ENCODE results near the gene C1QA.

The C1QA gene

DNA sequence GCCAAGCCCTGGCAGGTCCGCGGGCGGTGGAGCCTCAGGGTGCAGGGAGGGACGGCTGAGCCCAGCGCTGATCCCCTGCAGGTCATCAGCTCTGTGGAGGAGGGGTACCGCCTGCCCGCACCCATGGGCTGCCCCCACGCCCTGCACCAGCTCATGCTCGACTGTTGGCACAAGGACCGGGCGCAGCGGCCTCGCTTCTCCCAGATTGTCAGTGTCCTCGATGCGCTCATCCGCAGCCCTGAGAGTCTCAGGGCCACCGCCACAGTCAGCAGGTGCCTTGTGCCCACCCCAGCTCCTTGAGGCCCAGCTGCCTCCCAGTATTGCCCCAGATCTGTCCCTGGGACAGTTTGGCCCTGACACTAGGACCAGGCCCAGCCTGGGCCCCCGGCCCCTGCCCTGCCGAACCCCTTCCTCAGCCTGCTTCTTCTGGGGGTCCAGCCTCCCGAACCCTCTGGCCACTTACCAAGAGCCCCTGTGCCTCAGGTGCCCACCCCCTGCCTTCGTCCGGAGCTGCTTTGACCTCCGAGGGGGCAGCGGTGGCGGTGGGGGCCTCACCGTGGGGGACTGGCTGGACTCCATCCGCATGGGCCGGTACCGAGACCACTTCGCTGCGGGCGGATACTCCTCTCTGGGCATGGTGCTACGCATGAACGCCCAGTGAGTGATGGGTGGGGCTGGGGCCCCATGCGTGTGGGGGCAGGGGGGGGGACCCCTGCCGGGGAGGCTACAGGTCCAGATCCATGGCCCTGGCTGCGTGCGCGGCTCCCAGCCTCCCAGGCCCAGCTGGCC is 35.4 kb upstream of the C1QA start:
- in situ Hi-C loops (cut with HindIII; ENCODE audit: low sequenced_read_pairs): no loop called here
- TF ChIP-seq, protein P1, sequence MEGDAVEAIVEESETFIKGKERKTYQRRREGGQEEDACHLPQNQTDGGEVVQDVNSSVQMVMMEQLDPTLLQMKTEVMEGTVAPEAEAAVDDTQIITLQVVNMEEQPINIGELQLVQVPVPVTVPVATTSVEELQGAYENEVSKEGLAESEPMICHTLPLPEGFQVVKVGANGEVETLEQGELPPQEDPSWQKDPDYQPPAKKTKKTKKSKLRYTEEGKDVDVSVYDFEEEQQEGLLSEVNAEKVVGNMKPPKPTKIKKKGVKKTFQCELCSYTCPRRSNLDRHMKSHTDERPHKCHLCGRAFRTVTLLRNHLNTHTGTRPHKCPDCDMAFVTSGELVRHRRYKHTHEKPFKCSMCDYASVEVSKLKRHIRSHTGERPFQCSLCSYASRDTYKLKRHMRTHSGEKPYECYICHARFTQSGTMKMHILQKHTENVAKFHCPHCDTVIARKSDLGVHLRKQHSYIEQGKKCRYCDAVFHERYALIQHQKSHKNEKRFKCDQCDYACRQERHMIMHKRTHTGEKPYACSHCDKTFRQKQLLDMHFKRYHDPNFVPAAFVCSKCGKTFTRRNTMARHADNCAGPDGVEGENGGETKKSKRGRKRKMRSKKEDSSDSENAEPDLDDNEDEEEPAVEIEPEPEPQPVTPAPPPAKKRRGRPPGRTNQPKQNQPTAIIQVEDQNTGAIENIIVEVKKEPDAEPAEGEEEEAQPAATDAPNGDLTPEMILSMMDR (IDR thresholded peaks at IDR 0.05; ENCODE audit: low read depth, low read length, missing control alignments): no peak

DNA sequence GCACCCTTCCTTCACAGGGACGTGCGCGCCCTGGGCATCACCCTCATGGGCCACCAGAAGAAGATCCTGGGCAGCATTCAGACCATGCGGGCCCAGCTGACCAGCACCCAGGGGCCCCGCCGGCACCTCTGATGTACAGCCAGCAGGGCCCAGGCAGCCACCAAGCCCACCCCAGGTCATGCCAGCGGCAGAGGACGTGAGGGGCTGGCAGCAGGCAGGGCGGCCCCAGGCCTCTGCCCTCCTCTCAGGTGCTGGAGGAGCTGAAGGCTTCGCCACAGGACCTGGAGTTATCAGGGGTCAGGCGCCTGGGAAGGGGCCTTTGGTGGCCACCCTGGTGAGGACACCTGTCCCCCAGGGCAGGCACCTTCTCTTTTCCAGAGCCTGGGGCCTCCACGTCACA is 34.8 kb upstream of the C1QA start:
- DNase-seq (ENCODE audit: low read depth): no peak
- TF ChIP-seq, protein P1 (IDR thresholded peaks at IDR 0.05; ENCODE audit: low read depth, low read length, missing control alignments): no peak
- in situ Hi-C loops (cut with HindIII; ENCODE audit: low sequenced_read_pairs): no loop called here
- H3K4me3 ChIP-seq (ENCODE audit: low read depth, low read length): no peak overlapping the region

More for the DNA sequence above, 35.4 kb upstream of the C1QA start:
- DNase-seq (ENCODE audit: low read depth): no peak
- no peak overlapping the region for H3K4me3 ChIP-seq (ENCODE audit: low read depth, low read length)

DNA sequence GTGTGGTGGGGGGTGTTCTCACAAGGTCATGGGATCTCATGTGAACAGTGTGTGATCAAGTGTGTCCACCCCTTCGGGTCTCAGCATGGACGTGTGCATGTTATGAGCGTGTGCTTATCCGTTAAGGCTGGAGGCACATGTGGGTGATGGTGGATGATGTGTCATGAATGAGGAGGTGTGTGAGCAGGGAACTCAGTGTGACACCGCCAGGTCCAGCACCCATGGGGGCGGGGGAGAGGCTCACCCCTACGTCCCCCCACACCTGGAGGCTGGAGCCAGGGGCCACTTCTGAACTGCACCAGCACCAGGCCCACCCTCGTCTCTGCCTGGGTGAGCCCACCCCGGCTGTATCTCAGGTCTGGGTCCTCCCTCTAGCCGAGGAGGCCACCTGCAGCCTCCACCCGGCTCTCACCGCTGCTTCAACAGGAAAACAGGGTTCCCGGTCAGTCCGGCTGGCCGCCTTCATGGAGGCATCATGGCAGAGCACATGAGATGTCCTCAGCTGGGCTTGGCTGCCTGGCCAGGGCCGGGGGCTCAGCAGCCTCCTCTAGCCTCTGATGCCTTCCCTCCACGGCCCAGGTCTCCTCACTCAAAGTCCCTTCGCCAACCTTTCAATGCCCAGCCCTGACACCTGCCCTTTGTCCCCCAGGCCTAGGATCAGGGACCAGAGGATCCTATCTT is 34.2 kb upstream of the C1QA start:
- DNase-seq (ENCODE audit: low read depth): no peak
- TF ChIP-seq, protein P1 (IDR thresholded peaks at IDR 0.05; ENCODE audit: low read depth, low read length, missing control alignments): no peak
- no peak overlapping the region for H3K4me3 ChIP-seq (ENCODE audit: low read depth, low read length)
- in situ Hi-C loops (cut with HindIII; ENCODE audit: low sequenced_read_pairs): no loop called here

DNA sequence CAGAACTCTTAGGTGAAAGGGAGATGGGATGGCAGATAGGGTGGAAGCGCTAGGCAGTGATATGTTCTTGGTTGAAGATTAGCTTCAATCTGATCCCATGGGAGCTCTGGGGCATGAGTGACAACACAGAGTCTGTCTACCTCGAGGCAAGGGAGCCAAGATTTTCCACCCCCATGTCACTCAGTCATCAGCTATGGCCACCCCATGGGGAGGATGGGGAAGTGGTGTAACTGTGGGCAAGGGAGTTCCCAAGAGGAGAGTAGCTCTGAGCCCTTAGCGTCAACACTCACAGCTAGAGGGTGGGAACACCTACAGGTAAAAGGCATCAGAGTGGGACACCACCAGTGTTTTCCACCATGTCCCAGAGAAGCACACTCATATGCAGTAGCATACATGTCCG is 30.3 kb upstream of the C1QA start:
- in situ Hi-C loops (cut with HindIII; ENCODE audit: low sequenced_read_pairs): no loop called here

DNA sequence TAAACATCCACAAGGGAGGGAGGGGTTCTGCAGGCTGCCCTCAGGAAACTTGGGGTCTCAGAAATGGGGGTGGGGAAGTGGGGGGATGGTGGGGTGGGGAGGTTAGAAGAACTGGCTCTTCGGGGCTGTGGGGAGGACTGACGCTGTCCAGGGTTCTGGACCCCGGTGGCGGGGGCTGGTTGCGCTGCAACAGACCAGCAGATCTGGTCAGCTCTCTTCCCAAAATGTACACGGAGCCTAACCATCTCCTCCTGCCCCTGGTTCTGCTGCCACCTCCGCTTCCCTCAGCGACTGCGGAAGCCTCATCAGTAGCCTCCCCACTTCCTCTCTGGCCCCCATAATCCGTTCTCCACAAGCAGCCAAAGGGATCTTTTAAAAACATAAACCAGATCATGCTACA is 29.3 kb upstream of the C1QA start:
- TF ChIP-seq, protein P1 (IDR thresholded peaks at IDR 0.05; ENCODE audit: low read depth, low read length, missing control alignments): no peak
- in situ Hi-C loops (cut with HindIII; ENCODE audit: low sequenced_read_pairs): no loop called here
- H3K4me3 ChIP-seq (ENCODE audit: low read depth, low read length): no peak overlapping the region
- DNase-seq (ENCODE audit: low read depth): no peak

More for the DNA sequence above, 30.3 kb upstream of the C1QA start:
- H3K4me3 ChIP-seq (ENCODE audit: low read depth, low read length): no peak overlapping the region
- no peak for DNase-seq (ENCODE audit: low read depth)
- TF ChIP-seq, protein P1 (IDR thresholded peaks at IDR 0.05; ENCODE audit: low read depth, low read length, missing control alignments): no peak

DNA sequence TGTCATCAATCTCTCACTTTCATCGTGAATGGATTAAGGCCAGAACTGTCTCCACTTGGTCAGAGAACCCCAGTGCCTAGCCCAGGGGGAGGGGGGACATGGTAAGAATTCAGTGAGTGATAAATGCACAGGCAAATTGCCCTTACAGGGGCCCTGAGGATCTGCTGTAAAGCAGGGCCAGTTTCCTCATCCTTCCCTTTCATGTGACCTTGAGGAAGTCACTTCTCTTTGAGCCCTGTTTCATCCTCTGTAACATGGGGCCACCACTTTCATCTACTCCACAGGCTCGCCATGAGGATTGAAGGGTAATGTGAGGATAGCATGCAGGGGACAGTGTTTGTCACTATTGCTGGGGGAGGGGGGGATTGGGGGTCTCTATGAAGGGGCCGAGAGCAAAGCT is 28.1 kb upstream of the C1QA start:
- TF ChIP-seq, protein P1 (IDR thresholded peaks at IDR 0.05; ENCODE audit: low read depth, low read length, missing control alignments): no peak
- DNase-seq (ENCODE audit: low read depth): no peak
- in situ Hi-C loops (cut with HindIII; ENCODE audit: low sequenced_read_pairs): no loop called here
- H3K4me3 ChIP-seq (ENCODE audit: low read depth, low read length): no peak overlapping the region
